ENCODE measurements around the gene CSE1L. TPM values are rescaled to one million over a fixed set of nuclear protein-coding genes. Genes with fewer than 3 reads are reported as not detected.
"Not testable (repeated sequence)": the region's sequence is repeated elsewhere in the genome, so short reads cannot be mapped to it uniquely, and the experiment has no call there.

CSE1L gene
- total RNA-seq, 2 experiments from 2014 or later, result 115 TPM

DNA sequence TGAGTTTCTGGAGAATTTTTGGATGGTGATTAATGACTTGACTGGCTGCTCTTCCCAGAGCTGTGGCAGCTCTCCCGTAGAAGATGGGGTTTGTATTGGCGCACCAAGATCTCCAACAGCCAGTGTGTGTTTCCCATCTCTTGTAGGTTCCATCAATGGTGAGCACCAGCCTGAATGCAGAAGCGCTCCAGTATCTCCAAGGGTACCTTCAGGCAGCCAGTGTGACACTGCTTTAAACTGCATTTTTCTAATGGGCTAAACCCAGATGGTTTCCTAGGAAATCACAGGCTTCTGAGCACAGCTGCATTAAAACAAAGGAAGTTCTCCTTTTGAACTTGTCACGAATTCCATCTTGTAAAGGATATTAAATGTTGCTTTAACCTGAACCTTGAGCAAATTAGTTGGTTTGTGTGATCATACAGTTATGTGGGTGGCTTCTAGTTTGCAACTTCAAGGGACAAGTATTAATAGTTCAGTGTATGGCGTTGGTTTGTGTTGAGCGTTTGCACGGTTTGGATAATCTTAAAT is 50.2 kb downstream of the CSE1L start:
- peaks cover 6% of the 10 kb centered on the region for H3K4me1 Mint-ChIP-seq (ENCODE audit: low read depth)
- ChIA-PET POLR2A (interaction anchor here (0.9 to 1.4 kb wide), 2 partner anchors 14 to 25 kb away, joined by 3 to 5 read pairs; no protein-coding TSS in a partner anchor), CTCF (interaction anchor here (1.6 kb wide), 1 partner anchor 8 kb away, joined by 4 read pairs; no protein-coding TSS in a partner anchor)
- no peak overlapping the region for H3K4me3 Mint-ChIP-seq
- DNase-seq (no peak), ATAC-seq (no peak)
- H3K36me3 Mint-ChIP-seq (ENCODE audit: low read depth), result peaks cover 61% of the 10 kb centered on the region
- H3K27ac Mint-ChIP-seq, result no peak overlapping the region
- no peaks in the 10 kb centered on the region for H3K27me3 Mint-ChIP-seq
- TF ChIP-seq, protein P1, sequence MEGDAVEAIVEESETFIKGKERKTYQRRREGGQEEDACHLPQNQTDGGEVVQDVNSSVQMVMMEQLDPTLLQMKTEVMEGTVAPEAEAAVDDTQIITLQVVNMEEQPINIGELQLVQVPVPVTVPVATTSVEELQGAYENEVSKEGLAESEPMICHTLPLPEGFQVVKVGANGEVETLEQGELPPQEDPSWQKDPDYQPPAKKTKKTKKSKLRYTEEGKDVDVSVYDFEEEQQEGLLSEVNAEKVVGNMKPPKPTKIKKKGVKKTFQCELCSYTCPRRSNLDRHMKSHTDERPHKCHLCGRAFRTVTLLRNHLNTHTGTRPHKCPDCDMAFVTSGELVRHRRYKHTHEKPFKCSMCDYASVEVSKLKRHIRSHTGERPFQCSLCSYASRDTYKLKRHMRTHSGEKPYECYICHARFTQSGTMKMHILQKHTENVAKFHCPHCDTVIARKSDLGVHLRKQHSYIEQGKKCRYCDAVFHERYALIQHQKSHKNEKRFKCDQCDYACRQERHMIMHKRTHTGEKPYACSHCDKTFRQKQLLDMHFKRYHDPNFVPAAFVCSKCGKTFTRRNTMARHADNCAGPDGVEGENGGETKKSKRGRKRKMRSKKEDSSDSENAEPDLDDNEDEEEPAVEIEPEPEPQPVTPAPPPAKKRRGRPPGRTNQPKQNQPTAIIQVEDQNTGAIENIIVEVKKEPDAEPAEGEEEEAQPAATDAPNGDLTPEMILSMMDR (IDR thresholded peaks at IDR 0.05), result no peak
- no peaks in the 10 kb centered on the region for H3K9me3 Mint-ChIP-seq
- intact Hi-C loops (cut with micrococcal nuclease), result no loop called here

DNA sequence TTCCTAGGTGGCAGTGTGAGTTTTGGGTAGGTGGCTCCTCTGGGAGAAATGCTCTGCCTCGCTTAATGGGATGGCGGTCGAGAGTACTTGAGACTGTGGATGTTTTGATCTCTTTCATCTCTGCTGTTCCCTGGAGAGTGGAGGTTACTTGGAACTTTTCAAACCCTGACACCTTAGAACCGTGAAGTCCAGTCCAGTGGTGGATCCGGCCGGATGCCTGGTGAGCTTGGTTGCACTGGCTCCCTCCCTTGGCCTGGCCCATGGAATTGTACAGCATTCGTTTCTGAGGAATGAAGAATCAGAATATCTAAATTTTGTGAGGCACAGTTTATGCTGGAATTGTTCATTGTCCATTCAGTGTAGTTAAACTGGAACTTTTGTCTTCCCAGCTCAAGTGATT is 51.0 kb downstream of the CSE1L start:
- ChIA-PET POLR2A (interaction anchor here (0.6 to 1.0 kb wide), 3 partner anchors 10 to 133 kb away, joined by 3 to 4 read pairs (median 3); partner anchors contain the start of gene CSE1L), CTCF (interaction anchor here (0.6 to 1.6 kb wide), 2 partner anchors 9 to 121 kb away, joined by 3 to 4 read pairs; no protein-coding TSS in a partner anchor)
- Mint-ChIP-seq H3K27ac (no peak overlapping the region), H3K4me3 (no peak overlapping the region), H3K27me3 (no peaks in the 10 kb centered on the region), H3K4me1 (ENCODE audit: low read depth) (peaks cover 6% of the 10 kb centered on the region), H3K36me3 (ENCODE audit: low read depth) (peaks cover 67% of the 10 kb centered on the region), H3K9me3 (no peaks in the 10 kb centered on the region)
- ATAC-seq (no peak), DNase-seq (no peak)
- intact Hi-C loops (cut with micrococcal nuclease), result no loop called here
- TF ChIP-seq, protein P1 (IDR thresholded peaks at IDR 0.05), result no peak

DNA sequence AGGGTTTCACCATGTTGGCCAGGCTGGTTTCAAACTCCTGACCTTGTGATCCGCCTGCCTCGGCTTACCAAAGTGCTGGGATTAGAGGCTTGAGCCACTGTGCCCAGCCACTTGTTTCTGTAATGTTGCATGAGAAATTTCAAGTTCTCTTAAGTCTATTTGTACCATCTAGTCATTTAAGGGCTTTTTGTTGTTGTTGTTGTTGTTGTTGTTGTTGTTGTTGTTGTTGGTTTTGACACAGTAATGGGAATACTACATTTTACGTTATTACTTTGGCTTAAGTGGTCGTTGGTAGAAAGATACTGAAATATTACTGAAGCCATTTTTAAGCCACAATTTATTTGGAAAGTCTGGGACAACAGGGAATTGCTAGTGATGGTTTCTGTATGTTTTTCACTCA is 52.0 kb downstream of the CSE1L start:
- TF ChIP-seq, protein P1 (IDR thresholded peaks at IDR 0.05), result no peak
- no peaks in the 10 kb centered on the region for H3K9me3 Mint-ChIP-seq
- H3K36me3 Mint-ChIP-seq (ENCODE audit: low read depth), result peaks cover 68% of the 10 kb centered on the region
- H3K27ac Mint-ChIP-seq, result no peak overlapping the region
- no peaks in the 10 kb centered on the region for H3K27me3 Mint-ChIP-seq
- no peak for ATAC-seq
- H3K4me1 Mint-ChIP-seq (ENCODE audit: low read depth), result peaks cover 6% of the 10 kb centered on the region
- no peak overlapping the region for H3K4me3 Mint-ChIP-seq
- POLR2A ChIA-PET, result no interaction called here
- CTCF ChIA-PET, result no interaction called here
- intact Hi-C loops (cut with micrococcal nuclease), result no loop called here
- DNase-seq, result no peak

DNA sequence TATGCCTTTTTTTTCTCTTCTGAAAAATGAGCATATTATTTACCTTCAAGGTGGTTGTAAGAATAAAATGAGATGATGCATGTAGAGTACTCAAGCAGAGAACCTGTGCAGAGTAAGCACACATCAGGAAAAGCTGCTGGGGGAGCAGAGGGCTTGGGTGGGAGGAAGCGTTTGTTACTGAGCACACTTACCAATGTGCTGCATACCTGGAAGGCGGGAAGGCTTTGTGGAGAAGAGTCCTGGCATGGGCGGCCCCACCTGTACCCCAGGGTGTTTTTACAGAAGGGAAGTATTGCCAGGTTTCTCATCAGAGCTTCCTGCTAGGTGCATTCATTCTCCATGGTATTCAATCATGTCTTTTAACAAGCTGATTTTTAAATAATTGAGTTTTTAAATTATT is 52.9 kb downstream of the CSE1L start:
- peaks cover 72% of the 10 kb centered on the region for H3K36me3 Mint-ChIP-seq (ENCODE audit: low read depth)
- TF ChIP-seq, protein P1 (IDR thresholded peaks at IDR 0.05), result no peak
- H3K27ac Mint-ChIP-seq, result peak overlapping the region; percentile 30
- POLR2A ChIA-PET, result interaction anchor here (1.2 kb wide), 1 partner anchor 12 kb away, joined by 3 read pairs; no protein-coding TSS in a partner anchor
- H3K4me1 Mint-ChIP-seq (ENCODE audit: low read depth), result peaks cover 6% of the 10 kb centered on the region
- intact Hi-C loops (cut with micrococcal nuclease), result no loop called here
- H3K9me3 Mint-ChIP-seq, result no peaks in the 10 kb centered on the region
- ATAC-seq (no peak), DNase-seq (no peak)
- H3K4me3 Mint-ChIP-seq, result no peak overlapping the region
- CTCF ChIA-PET, result no interaction called here
- no peaks in the 10 kb centered on the region for H3K27me3 Mint-ChIP-seq

GRCh38 chr20:49100292-49100691 is 54.2 kb downstream of the CSE1L start:
- H3K27ac Mint-ChIP-seq; H3K4me3 Mint-ChIP-seq; H3K9me3 Mint-ChIP-seq; intact Hi-C loops (cut with micrococcal nuclease); ATAC-seq; H3K27me3 Mint-ChIP-seq; DNase-seq; H3K4me1 Mint-ChIP-seq (ENCODE audit: low read depth): not testable (repeated sequence)
- H3K36me3 Mint-ChIP-seq (ENCODE audit: low read depth), result peaks cover 69% of the 10 kb centered on the region
- CTCF ChIA-PET, result interaction anchor here (1.1 to 2.7 kb wide), 2 partner anchors 33 to 117 kb away, joined by 3 to 7 read pairs; no protein-coding TSS in a partner anchor
- POLR2A ChIA-PET, result interaction anchor here (1.2 kb wide), 1 partner anchor 13 kb away, joined by 3 read pairs; no protein-coding TSS in a partner anchor
